GM19455 (cell line): Measurements from ENCODE around the gene RIPOR1.
"Not testable (repeated sequence)": the region's sequence is repeated elsewhere in the genome, so short reads cannot be mapped to it uniquely, and the experiment has no call there.

ENCODE experiments used
- ATAC-seq: cut with Tn5 transposase; IDR thresholded peaks from one replicate; pipeline ENCODE4 v1.9.1; 2021; ENCODE audit not compliant: unreplicated experiment

Gene RIPOR1

DNA sequence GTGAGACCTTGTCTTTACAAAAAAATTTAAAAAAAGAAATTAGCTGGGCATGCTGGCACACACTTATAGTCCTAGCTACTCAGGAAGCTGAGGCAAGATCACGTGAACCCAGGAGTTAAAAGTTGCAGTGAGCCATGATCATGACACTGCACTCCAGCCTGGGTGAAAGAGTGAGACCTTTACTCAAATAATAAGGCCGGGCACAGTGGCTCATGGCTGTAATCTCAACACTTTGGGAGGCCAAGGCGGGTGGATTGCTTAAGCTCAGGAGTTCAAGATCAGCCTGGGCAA is 11.5 kb upstream of the RIPOR1 start:
- ATAC-seq, result no peak

DNA sequence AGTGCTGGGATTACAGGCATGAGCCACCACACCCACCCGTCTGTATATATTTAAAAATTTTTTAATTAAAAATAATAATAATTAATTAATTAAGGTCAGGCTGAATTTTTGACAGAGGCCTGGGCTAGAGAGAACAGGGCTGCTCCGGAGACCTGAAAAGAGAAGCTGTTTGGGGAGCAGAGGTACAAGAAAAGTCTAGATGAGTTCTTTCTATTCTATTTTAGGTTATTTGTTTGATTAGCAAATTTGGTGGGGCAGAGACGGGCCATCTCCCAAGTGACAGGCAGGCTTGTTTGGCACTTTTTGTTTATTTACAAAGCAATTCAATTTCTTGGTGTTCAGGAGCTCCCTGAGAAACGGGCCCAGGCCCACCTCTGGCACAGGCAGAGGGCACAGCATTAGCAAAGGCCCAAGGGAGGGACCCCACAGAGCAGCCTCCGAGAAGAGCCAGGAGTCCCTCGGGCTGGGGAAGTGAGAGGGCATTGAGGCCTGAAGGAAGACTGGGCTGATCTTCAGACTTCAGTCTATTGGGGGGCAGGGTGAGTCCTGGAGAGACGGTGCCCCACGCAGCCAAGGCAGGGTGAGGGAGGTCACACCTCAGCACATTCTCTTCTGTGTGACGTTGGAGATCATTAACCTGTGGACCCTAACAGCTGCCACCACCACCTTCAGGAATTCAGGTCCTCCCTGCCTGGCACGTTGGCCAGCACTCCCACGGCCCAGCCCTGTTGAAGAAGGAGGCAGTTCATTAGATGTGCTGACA is 10.8 kb upstream of the RIPOR1 start:
- ATAC-seq, result no peak

GRCh38 chr16:67518676-67519075 is 10.0 kb upstream of the RIPOR1 start:
- no peak for ATAC-seq

- ATAC-seq, result no peak
Measured at GRCh38 chr16:67519242-67519641, 9.4 kb upstream of the RIPOR1 start.

GRCh38 chr16:67521095-67521804 is 7.4 kb upstream of the RIPOR1 start:
- ATAC-seq, result peak; percentile 61

DNA sequence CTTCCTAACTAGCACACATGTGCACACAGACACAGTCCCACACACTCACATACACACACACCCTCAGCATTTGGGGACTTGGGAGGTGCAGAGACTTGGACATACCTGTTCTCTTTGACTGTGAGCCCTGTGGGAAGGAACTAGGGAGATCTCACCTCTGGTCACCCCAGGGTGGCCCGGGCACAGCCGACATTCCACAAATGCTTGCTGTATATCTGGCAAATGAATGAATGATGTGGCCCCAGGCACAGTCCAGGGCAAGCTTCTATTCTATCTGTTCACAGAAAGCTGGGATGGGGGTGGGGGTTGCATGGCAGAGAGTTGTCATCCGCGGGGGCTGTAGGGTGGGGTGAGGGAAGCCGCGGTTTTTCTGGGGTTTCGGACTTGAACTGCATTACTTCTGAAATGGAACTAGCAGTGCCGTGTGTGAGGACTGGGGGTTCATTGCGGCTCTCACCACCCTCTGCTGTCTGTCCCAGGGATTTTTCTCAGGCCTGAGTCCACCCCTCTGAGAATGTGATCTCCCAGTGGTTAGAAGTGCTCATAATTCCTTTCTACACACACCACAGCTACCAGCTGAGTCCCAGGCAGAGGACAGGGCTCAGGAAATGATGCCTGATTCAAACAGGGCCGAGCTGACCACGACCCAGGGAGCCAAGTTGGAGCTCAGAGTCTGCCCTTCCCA is 3.3 kb upstream of the RIPOR1 start:
- ATAC-seq, result no peak

DNA sequence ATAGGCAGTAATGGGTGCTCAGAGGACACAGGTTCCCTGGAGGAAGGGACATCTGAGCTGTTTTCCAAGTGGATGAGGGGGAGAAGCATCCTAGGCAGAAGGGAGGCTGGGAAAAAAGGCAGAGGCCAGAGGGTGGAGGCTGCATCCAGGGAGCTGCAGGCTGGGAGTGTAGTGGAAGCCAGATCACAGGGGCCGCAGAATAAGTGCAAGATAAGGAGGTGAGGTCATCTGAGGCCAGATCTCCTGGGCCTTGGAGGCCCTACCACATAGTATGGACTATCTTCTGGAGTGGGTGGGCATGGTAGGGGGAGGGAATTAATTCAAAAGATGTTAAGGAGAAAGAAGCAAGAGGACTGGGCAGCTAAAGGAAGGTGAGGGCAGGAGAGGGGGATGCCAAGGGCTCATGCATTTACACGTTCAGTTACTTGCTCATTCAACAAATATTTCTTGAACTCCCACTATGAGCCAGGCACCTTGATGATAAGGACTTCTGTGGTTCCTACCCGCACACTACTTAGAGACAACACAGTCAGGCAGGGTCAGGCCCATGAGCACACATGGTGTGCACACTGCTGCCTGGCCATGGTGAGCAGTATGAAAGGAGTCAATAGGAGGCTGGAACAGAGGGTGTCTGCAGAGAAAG is 2.4 kb upstream of the RIPOR1 start:
- ATAC-seq, result no peak

DNA sequence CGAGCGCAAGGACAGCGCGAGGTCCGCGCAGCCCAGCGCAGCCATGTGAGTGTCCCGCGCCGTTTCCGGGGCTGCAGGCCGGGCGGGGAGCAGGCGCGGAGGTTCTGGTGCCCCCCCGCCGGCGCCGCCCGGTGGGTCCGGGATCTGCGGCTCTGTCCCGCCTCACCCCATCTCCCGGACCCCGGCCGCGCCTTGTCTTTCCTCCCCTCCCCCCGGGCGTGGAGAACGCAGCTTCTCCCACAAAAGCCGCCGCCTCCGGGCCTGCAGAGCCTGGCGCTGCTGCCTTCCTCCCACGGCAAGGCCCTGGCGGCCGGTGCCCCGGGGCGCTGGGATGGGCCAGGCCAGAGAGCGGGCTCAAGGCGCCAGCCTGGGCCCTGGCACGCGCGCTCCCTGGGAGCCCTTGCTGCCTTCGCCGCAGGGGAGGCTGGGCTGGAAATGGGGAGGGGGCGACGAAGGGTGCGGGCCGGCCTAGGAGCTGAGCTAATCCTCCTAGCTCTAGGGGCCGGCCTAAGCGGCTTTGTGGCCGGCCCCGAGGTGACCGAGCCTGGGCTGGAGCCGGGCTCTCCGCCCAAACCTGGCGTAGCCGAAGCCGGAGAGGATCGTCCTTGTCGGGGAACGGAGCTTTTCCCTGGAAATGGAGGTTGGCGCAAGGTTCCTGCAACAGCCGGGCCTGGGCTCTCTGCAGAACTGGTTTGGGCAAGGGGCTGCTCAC is 397 bp downstream of the RIPOR1 start:
- ATAC-seq, result no peak

GRCh38 chr16:67529582-67530012 is 968 bp downstream of the RIPOR1 start:
- ATAC-seq, result no peak

GRCh38 chr16:67530013-67530939 is 1.6 kb downstream of the RIPOR1 start:
- ATAC-seq, result no peak

DNA sequence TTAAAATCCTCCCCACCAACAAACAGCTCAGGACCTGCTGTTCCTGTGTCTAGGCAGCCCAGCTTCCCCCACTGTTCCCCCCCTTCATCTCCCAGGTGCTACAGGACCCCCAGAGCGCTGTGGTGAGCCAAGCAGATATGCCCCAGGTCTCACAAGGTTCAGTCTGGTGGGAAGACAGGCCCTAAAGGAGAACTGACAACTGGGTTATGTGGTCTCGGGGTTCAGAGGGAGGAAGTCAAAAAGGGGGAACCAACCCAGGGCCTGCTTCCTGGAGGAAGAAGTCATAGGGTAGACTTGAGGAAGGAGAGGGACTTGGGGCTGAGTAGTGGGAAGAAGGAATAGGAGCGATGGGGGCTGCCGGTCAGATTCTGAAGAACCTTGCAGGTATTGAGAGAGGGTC is 2.6 kb downstream of the RIPOR1 start:
- ATAC-seq, result no peak

- ATAC-seq, result no peak
Measured at GRCh38 chr16:67533024-67533560, 4.5 kb downstream of the RIPOR1 start.

- ATAC-seq, result not testable (repeated sequence)
Measured at GRCh38 chr16:67533987-67534386, 5.4 kb downstream of the RIPOR1 start.

- no peak for ATAC-seq
Measured at GRCh38 chr16:67534431-67534830, 5.8 kb downstream of the RIPOR1 start.

DNA sequence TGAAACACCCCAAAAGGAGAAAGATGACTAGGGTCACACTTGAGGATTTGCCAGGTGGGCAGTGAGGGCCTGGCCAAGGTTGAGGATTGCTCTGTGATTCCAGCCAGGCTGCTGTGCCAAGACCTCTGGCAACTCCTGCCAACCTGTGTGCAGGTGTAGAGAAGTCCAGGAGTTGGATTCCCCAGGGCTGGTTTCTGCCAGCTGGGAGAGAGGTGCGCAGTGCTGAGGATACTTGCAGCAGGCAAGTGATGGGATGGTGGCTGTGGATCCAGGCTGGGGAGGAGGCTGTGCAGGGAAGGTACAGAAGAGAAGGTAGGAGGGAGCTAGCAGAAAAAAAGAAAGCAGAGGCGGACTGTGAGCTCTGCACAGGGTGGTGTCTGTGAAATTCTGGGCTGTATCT is 6.6 kb downstream of the RIPOR1 start:
- no peak for ATAC-seq

DNA sequence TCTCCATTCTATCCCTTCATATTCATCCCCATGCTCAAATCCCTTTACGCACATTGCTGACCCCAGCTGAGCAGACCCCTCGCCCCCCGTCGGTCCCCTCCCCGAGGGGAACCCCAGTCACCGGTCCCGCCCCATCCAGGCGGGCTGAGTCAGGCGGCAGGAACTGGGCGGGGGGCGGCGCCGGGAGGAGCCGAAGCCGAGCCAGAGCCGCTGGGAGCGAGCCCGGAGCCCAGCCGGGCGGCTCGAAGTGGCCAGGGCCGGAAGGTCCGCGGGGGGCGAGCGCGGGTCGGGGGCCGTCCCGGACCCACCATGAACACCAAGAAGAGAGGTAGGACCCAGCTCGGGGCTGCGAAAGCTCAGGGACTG is 8.6 kb downstream of the RIPOR1 start:
- ATAC-seq, result no peak

DNA sequence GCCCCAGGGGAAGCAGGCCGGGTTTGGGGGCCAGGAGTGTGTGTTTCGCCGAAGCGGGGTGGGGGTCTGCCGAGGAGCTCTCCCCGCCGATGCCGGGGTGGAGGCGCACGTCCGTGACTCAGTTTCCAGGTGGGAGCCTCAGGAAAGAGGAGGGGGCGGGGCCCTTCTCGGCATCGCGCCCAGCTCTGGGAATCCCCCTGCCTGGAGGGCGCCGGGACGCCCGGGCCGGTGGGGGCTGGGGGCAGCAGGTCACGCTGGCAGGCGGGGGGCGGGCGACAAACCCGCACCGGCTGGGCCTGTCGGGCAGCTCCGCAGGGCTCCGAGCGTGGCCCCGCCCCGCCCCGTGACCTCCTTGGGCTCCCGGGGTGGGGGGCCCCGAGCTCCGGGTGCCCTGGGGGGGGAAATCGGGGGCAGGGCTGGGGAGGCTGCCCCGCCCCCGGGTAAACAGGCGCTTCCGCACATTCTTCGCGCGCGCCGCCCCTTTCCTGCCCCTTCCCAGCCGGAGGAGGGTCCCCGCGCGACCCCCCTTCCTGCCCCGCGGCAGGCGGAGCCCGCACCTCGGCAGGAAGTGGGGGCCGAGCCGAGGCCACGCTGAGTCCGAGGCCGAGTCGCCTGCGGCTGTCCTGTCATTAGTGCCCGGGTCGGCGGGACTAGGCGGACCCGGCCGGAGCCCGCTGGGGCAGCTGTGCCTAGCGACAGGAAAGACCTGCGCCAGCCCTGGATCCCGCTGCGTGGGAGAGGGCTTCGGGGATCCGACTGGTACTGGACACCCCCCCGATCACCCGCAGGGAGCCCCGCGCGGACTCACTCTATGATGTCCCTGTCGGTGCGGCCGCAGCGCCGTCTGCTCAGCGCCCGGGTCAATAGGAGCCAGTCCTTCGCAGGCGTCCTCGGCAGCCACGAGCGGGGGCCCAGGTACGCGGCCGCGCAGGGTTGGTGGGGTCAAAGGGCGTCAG is 9.3 kb downstream of the RIPOR1 start:
- ATAC-seq, result no peak

GRCh38 chr16:67538666-67539101 is 10.1 kb downstream of the RIPOR1 start:
- no peak for ATAC-seq

DNA sequence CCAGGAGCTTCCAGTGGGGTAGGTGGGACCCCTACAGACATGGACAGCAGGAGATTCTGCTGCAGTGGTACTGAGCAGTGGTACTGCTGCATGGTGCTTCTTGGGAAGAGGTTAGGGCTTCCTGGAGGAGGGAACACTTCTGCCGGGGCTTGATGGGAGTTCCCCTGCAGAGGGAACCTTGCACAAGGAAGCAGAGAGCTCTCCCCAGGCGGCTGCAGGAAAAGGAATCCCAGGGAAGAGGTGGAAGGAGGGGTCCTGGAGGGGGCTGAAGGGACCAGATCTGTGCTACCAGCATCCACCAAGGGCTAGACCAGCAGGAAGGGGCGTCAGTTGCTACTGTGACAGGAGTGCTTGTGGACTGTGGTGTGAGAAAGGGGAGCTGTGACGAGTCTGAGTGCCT is 10.6 kb downstream of the RIPOR1 start:
- ATAC-seq, result no peak
